Fibroblast of pulmonary artery (primary cell): Measurements from ENCODE around the gene CCDC174.

ENCODE experiments used
- DNase-seq: peaks from one replicate; pipeline ENCODE4 v3.0.0-alpha.2; 2010; ENCODE audit warnings: low read depth
- H3K4me3 ChIP-seq: replicated peaks from 2 replicates; pipeline ENCODE4 v1.5.1; 2011; ENCODE audit warnings: low read depth, mild to moderate bottlenecking, control low read depth, low read length, moderate library complexity
- CTCF ChIP-seq: IDR thresholded peaks from 2 replicates; pipeline ENCODE4 v1.5.1; 2011; ENCODE audit warnings: mild to moderate bottlenecking, control low read depth, low read length, inconsistent platforms; ENCODE audit errors: missing control alignments

CCDC174 gene

GRCh38 chr3:14657579-14657978, 6.0 kb downstream of the CCDC174 start:
- no peak for TF ChIP-seq CTCF
- DNase-seq = no peak
- H3K4me3 ChIP-seq = no peak overlapping the region

GRCh38 chr3:14658978-14659377, 7.4 kb downstream of the CCDC174 start:
- no peak overlapping the region for H3K4me3 ChIP-seq
- no peak for TF ChIP-seq CTCF
- DNase-seq = no peak

- no peak for TF ChIP-seq CTCF
- H3K4me3 ChIP-seq = no peak overlapping the region
- DNase-seq = no peak
Observed at GRCh38 chr3:14660942-14661341, 9.4 kb downstream of the CCDC174 start.

- TF ChIP-seq CTCF = no peak
- H3K4me3 ChIP-seq = no peak overlapping the region
- DNase-seq = no peak
Observed at GRCh38 chr3:14663396-14664135, 12.0 kb downstream of the CCDC174 start.

- H3K4me3 ChIP-seq = no peak overlapping the region
- TF ChIP-seq CTCF = no peak
- DNase-seq = no peak
Observed at GRCh38 chr3:14664170-14664569, 12.6 kb downstream of the CCDC174 start.

GRCh38 chr3:14672588-14672987, 21.0 kb downstream of the CCDC174 start:
- TF ChIP-seq CTCF = no peak
- H3K4me3 ChIP-seq = no peak overlapping the region
- DNase-seq = no peak

GRCh38 chr3:14674841-14675240, 23.3 kb downstream of the CCDC174 start, which contains the start of gene C3orf20:
Gene C3orf20, plus strand, starts transcription at chr3:14675141. Its CDS starts 7,573 bp downstream, at chr3:14682714.
- no peak for TF ChIP-seq CTCF
- no peak for DNase-seq

More at GRCh38 chr3:14674841-14675240, 23.3 kb downstream of the CCDC174 start, which contains the start of gene C3orf20:
- no peak within 1 kb of the TSS for H3K4me3 ChIP-seq
